Large intestine (tissue), 3 donors: ENCODE data around the gene UACA. TPM values are rescaled to one million over a fixed set of nuclear protein-coding genes. Genes with fewer than 3 reads are reported as not detected.

Experiments
- DNase-seq, 2 donors: peaks; one replicate each; pipeline versions ENCODE4 v3.0.0 to v3.0.0-alpha.2; 2013
- H3K27ac ChIP-seq: one replicate; pipeline ENCODE4 v1.5.1; 2013; ENCODE audit warnings: low read length
- H3K27me3 ChIP-seq: 2 replicates; pipeline ENCODE4 v1.6.1; 2013; ENCODE audit warnings: low read length; ENCODE audit not compliant: control insufficient read depth, insufficient read depth
- H3K36me3 ChIP-seq: 2 replicates; pipeline ENCODE4 v1.6.1; 2013; ENCODE audit warnings: low read length; ENCODE audit not compliant: control insufficient read depth, insufficient read depth
- H3K4me1 ChIP-seq: one replicate; pipeline ENCODE4 v1.6.1; 2013; ENCODE audit warnings: low read length; ENCODE audit not compliant: control insufficient read depth, insufficient read depth
- H3K4me3 ChIP-seq: one replicate; pipeline ENCODE4 v1.5.1; 2013; ENCODE audit warnings: low read length
- H3K9me3 ChIP-seq: one replicate; pipeline ENCODE4 v1.6.1; 2013; ENCODE audit warnings: mild to moderate bottlenecking, low read depth, low read length, moderate library complexity; ENCODE audit not compliant: control insufficient read depth
- WGBS: methylation state at CpG from one replicate; pipeline ENCODE4 v1.1.5; 2013; ENCODE audit warnings: low lambda C conversion rate; ENCODE audit not compliant: insufficient coverage; 5-methylcytosine and 5-hydroxymethylcytosine counted together
- polyA plus RNA-seq: library from polyadenylated mRNA; unstranded; fragments of 120-200 nt; gene quantifications from one replicate; pipeline ENCODE4 v1.2.1, GENCODE V29; 2013

UACA gene
- polyA plus RNA-seq, 1 donor: 65.2 TPM

GRCh38 chr15:70614221-70614620 lies 149.1 kb downstream of the UACA start:
- no peaks in the 10 kb centered on the region for H3K27me3 ChIP-seq
- WGBS: no CpG with 5 or more reads among the region's 3 CpGs
- H3K27ac ChIP-seq: no peak overlapping the region
- no peak overlapping the region for H3K4me3 ChIP-seq
- no peaks in the 10 kb centered on the region for H3K36me3 ChIP-seq
- H3K9me3 ChIP-seq: no peaks in the 10 kb centered on the region
- H3K4me1 ChIP-seq: peaks cover 7% of the 10 kb centered on the region
- DNase-seq: no peak

- peaks cover 7% of the 10 kb centered on the region for H3K4me1 ChIP-seq
- no peaks in the 10 kb centered on the region for H3K36me3 ChIP-seq
- no peak overlapping the region for H3K4me3 ChIP-seq
- no peaks in the 10 kb centered on the region for H3K27me3 ChIP-seq
- no peaks in the 10 kb centered on the region for H3K9me3 ChIP-seq
- no peak overlapping the region for H3K27ac ChIP-seq
- no CpG with 5 or more reads among the region's 2 CpGs for WGBS
- DNase-seq: no peak
Observed at GRCh38 chr15:70613271-70613670, 150.1 kb downstream of the UACA start.

- DNase-seq: no peak
- H3K9me3 ChIP-seq: no peaks in the 10 kb centered on the region
- WGBS: 92% methylated on average over 2 of the region's 4 CpGs
Observed at GRCh38 chr15:70611286-70611685, 152.1 kb downstream of the UACA start.

GRCh38 chr15:70610541-70610940 lies 152.8 kb downstream of the UACA start:
- WGBS: no CpG with 5 or more reads among the region's 2 CpGs
- H3K27ac ChIP-seq: no peak overlapping the region

More at GRCh38 chr15:70611286-70611685, 152.1 kb downstream of the UACA start:
- H3K27ac ChIP-seq: no peak overlapping the region
- no peaks in the 10 kb centered on the region for H3K27me3 ChIP-seq
- H3K4me1 ChIP-seq: no peaks in the 10 kb centered on the region
- no peaks in the 10 kb centered on the region for H3K36me3 ChIP-seq
- no peak overlapping the region for H3K4me3 ChIP-seq

GRCh38 chr15:70609889-70610288 lies 153.5 kb downstream of the UACA start:
- Histone ChIP-seq H3K27me3 (no peaks in the 10 kb centered on the region), H3K36me3 (no peaks in the 10 kb centered on the region), H3K4me1 (no peaks in the 10 kb centered on the region), H3K9me3 (no peaks in the 10 kb centered on the region), H3K4me3 (no peak overlapping the region), H3K27ac (no peak overlapping the region)
- WGBS: no CpG with 5 or more reads among the region's 10 CpGs
- DNase-seq: no peak

More at GRCh38 chr15:70610541-70610940, 152.8 kb downstream of the UACA start:
- no peak overlapping the region for H3K4me3 ChIP-seq
- H3K4me1 ChIP-seq: no peaks in the 10 kb centered on the region
- H3K9me3 ChIP-seq: no peaks in the 10 kb centered on the region
- H3K36me3 ChIP-seq: no peaks in the 10 kb centered on the region
- DNase-seq: no peak
- no peaks in the 10 kb centered on the region for H3K27me3 ChIP-seq

GRCh38 chr15:70608144-70608543 lies 155.2 kb downstream of the UACA start:
- DNase-seq: peak in 1 of 2 donors; percentile 29
- H3K9me3 ChIP-seq: no peaks in the 10 kb centered on the region
- H3K4me3 ChIP-seq: no peak overlapping the region
- H3K27me3 ChIP-seq: no peaks in the 10 kb centered on the region
- H3K27ac ChIP-seq: no peak overlapping the region
- H3K36me3 ChIP-seq: no peaks in the 10 kb centered on the region
- peaks cover 4% of the 10 kb centered on the region for H3K4me1 ChIP-seq
- WGBS: 40% methylated on average over 2 of the region's 5 CpGs

- no peaks in the 10 kb centered on the region for H3K36me3 ChIP-seq
- no peak overlapping the region for H3K27ac ChIP-seq
- H3K4me1 ChIP-seq: peaks cover 4% of the 10 kb centered on the region
- no peak overlapping the region for H3K4me3 ChIP-seq
- peak; percentile 49 to 55 for DNase-seq
- H3K27me3 ChIP-seq: no peaks in the 10 kb centered on the region
- H3K9me3 ChIP-seq: no peaks in the 10 kb centered on the region
- WGBS: no CpG with 5 or more reads among the region's 7 CpGs
Observed at GRCh38 chr15:70605606-70606410, 157.6 kb downstream of the UACA start.

GRCh38 chr15:70604666-70605315 lies 158.6 kb downstream of the UACA start:
- H3K4me3 ChIP-seq: no peak overlapping the region
- H3K36me3 ChIP-seq: no peaks in the 10 kb centered on the region
- no peaks in the 10 kb centered on the region for H3K9me3 ChIP-seq
- no peak overlapping the region for H3K27ac ChIP-seq
- H3K27me3 ChIP-seq: no peaks in the 10 kb centered on the region
- no peak for DNase-seq
- 82% methylated on average over 7 of the region's 18 CpGs for WGBS
- H3K4me1 ChIP-seq: peaks cover 4% of the 10 kb centered on the region

Other genes with a start within 250 kb of the UACA start
- 6.2 TPM for gene LARP6, start 90.6 kb upstream of the UACA start, polyA plus RNA-seq
- gene THAP10, start 128.9 kb upstream of the UACA start, polyA plus RNA-seq: 2.6 TPM
- gene LRRC49, start 129.3 kb upstream of the UACA start, polyA plus RNA-seq: 7.2 TPM